HepG2 (cell line): ENCODE data around the gene IGLL1. TPM values are rescaled to one million over a fixed set of nuclear protein-coding genes. Genes with fewer than 3 reads are reported as not detected.

Source experiments
- HDAC6 ChIP-seq: fragments of 200-600 bp; sonication (generic); IDR thresholded peaks from 2 replicates; pipeline ENCODE4 v1.7.0; 2017; ENCODE audit warnings: mild to moderate bottlenecking, antibody characterized with exemption, low read length, low read depth
- JUN ChIP-seq: sonication (generic); formaldehyde crosslinking; IDR thresholded peaks from 2 replicates; pipeline ENCODE4 v1.4.0; 2020; ENCODE audit warnings: mild to moderate bottlenecking, missing genetic modification reagents
- LCORL ChIP-seq, 2 experiments: fragments of 450-650 bp in 1 of 2; sonication (generic) in 1 of 2; formaldehyde crosslinking in 1 of 2; IDR thresholded peaks; 2 replicates each; pipeline versions ENCODE4 v1.5.0 to v1.6.1; 2017 to 2020; ENCODE audit warnings: antibody characterized with exemption in 1 of 2, missing genetic modification reagents in 1 of 2
- ZHX2 ChIP-seq, 2 experiments: sonication (generic) in 1 of 2; formaldehyde crosslinking in 1 of 2; IDR thresholded peaks; 2 replicates each; pipeline versions ENCODE4 v1.6.1 to v1.9.0; 2014 to 2022; ENCODE audit warnings: antibody characterized with exemption in 1 of 2, borderline replicate concordance in 1 of 2, inconsistent platforms in 1 of 2, low read depth in 1 of 2, missing genetic modification reagents in 1 of 2
- ZNF33B ChIP-seq: sonication (generic); formaldehyde crosslinking; IDR thresholded peaks from 2 replicates; pipeline ENCODE4 v1.5.1; 2020; ENCODE audit warnings: mild to moderate bottlenecking, missing genetic modification reagents
- ZNF382 ChIP-seq: sonication (generic); formaldehyde crosslinking; IDR thresholded peaks from 2 replicates; pipeline ENCODE4 v1.5.0; 2020; ENCODE audit warnings: missing genetic modification reagents, mild to moderate bottlenecking, borderline replicate concordance
- ZNF558 ChIP-seq: sonication (generic); formaldehyde crosslinking; IDR thresholded peaks from 2 replicates; pipeline ENCODE4 v1.9.0; 2022; ENCODE audit warnings: mild to moderate bottlenecking, missing genetic modification reagents, borderline replicate concordance
- polyA plus RNA-seq, 8 experiments: library from polyadenylated mRNA; depleted of rRNA in 3 of 8; stranded (reverse) in 7 of 8; unstranded in 1 of 8; fragments of >200 nt; fragmentation: Illumina TruSeq in 4 of 8; extraction: Trizol in 4 of 8; gene quantifications; 2 replicates each; pipeline versions ENCODE4 v1.2.1 to v1.2.3, GENCODE V29; 2011 to 2016; ENCODE audit warnings: low read depth in 4 of 8, missing spikeins in 1 of 8, mixed read lengths in 1 of 8; ENCODE audit not compliant: insufficient read depth in 1 of 8
- total RNA-seq, 5 experiments: library from RNA; depleted of rRNA; stranded (reverse); fragments of >200 nt; fragmentation: Illumina TruSeq; extraction: Trizol; gene quantifications; 2 replicates each; pipeline ENCODE4 v1.2.3, GENCODE V29; 2016; ENCODE audit warnings: low read depth in 1 of 5
- TF ChIP-seq, protein P1 (sequence below): sonication (generic); formaldehyde crosslinking; IDR thresholded peaks from 2 replicates; pipeline ENCODE4 v1.4.0; 2020; ENCODE audit warnings: mild to moderate bottlenecking, missing genetic modification reagents
- TF ChIP-seq, protein P2 (sequence below): sonication (generic); formaldehyde crosslinking; IDR thresholded peaks from 2 replicates; pipeline ENCODE4 v1.4.0; 2020; ENCODE audit warnings: missing genetic modification reagents, borderline replicate concordance

The IGLL1 gene
- total and polyA plus RNA-seq, 2 of the 13 experiments (the other 11 are each of a cell fraction or from before 2014, with no cell fraction given) = not detected

DNA sequence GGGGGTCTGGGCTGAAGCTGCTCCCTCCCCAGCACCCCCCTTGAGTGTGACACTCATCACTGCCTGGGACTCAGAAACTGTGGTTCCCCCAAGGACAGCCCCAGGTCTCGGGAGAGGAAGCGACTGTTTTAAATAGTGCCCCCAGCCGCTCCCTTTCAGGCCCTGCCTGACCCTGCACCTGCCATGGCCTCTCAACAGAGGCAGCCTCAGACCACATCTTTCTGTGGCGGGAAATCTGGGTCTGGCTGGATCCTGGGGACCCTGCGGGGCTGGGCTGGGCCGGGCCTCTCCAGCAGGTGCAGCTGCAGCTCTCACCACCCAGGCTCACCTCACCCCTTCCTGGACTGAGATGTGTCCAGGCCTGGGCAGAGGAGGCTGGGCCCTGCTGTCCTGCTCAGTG, 3.7 kb upstream of the IGLL1 start (continued):
- no peak for TF ChIP-seq ZHX2 (IDR thresholded peaks at IDR 0.05; ENCODE audit: low read depth)
- TF ChIP-seq ZHX2 (CRISPR knock-in tag; IDR thresholded peaks at IDR 0.05; ENCODE audit: borderline replicate concordance) = no peak
- TF ChIP-seq ZNF382 (CRISPR knock-in tag) = no peak
- TF ChIP-seq ZNF558 (CRISPR knock-in tag) = no peak
- TF ChIP-seq, protein P1, sequence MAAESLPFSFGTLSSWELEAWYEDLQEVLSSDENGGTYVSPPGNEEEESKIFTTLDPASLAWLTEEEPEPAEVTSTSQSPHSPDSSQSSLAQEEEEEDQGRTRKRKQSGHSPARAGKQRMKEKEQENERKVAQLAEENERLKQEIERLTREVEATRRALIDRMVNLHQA (CRISPR knock-in tag) = no peak
- no peak for TF ChIP-seq HDAC6
- no peak for TF ChIP-seq ZNF33B (CRISPR knock-in tag)
- TF ChIP-seq LCORL (IDR thresholded peaks at IDR 0.05) = no peak
- no peak for TF ChIP-seq LCORL (CRISPR knock-in tag; IDR thresholded peaks at IDR 0.05)
- no peak for TF ChIP-seq JUN (CRISPR knock-in tag)
- TF ChIP-seq, protein P2, sequence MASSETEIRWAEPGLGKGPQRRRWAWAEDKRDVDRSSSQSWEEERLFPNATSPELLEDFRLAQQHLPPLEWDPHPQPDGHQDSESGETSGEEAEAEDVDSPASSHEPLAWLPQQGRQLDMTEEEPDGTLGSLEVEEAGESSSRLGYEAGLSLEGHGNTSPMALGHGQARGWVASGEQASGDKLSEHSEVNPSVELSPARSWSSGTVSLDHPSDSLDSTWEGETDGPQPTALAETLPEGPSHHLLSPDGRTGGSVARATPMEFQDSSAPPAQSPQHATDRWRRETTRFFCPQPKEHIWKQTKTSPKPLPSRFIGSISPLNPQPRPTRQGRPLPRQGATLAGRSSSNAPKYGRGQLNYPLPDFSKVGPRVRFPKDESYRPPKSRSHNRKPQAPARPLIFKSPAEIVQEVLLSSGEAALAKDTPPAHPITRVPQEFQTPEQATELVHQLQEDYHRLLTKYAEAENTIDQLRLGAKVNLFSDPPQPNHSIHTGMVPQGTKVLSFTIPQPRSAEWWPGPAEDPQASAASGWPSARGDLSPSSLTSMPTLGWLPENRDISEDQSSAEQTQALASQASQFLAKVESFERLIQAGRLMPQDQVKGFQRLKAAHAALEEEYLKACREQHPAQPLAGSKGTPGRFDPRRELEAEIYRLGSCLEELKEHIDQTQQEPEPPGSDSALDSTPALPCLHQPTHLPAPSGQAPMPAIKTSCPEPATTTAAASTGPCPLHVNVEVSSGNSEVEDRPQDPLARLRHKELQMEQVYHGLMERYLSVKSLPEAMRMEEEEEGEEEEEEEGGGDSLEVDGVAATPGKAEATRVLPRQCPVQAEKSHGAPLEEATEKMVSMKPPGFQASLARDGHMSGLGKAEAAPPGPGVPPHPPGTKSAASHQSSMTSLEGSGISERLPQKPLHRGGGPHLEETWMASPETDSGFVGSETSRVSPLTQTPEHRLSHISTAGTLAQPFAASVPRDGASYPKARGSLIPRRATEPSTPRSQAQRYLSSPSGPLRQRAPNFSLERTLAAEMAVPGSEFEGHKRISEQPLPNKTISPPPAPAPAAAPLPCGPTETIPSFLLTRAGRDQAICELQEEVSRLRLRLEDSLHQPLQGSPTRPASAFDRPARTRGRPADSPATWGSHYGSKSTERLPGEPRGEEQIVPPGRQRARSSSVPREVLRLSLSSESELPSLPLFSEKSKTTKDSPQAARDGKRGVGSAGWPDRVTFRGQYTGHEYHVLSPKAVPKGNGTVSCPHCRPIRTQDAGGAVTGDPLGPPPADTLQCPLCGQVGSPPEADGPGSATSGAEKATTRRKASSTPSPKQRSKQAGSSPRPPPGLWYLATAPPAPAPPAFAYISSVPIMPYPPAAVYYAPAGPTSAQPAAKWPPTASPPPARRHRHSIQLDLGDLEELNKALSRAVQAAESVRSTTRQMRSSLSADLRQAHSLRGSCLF = no peak
